GM18517 (cell line): Measurements from ENCODE around the gene RORC.
"Not testable (repeated sequence)": the region's sequence is repeated elsewhere in the genome, so short reads cannot be mapped to it uniquely, and the experiment has no call there.

Experiments
- ATAC-seq: cut with Tn5 transposase; IDR thresholded peaks from one replicate; pipeline ENCODE4 v1.9.1; 2021; ENCODE audit warnings: mild to moderate bottlenecking, moderate library complexity; ENCODE audit not compliant: unreplicated experiment

Gene RORC

GRCh38 chr1:151807131-151807530, 24.5 kb downstream of the RORC start:
- no peak for ATAC-seq

- no peak for ATAC-seq
Observed at GRCh38 chr1:151806170-151806569, 25.4 kb downstream of the RORC start.

GRCh38 chr1:151805066-151805820, 26.4 kb downstream of the RORC start, which contains the start of gene LINGO4:
Gene LINGO4 (minus strand): TSS chr1:151805419. CDS start chr1:151802704, 2,715 bp downstream.
- no peak for ATAC-seq

- ATAC-seq, result no peak
Observed at GRCh38 chr1:151803915-151804314, 27.7 kb downstream of the RORC start.

GRCh38 chr1:151803164-151803563, 28.4 kb downstream of the RORC start:
- no peak for ATAC-seq

GRCh38 chr1:151802372-151802771, 29.2 kb downstream of the RORC start:
- ATAC-seq, result no peak

- ATAC-seq, result no peak
Observed at GRCh38 chr1:151801846-151802245, 29.8 kb downstream of the RORC start.

- no peak for ATAC-seq
Observed at GRCh38 chr1:151801310-151801820, 30.2 kb downstream of the RORC start.

GRCh38 chr1:151800830-151801229, 30.8 kb downstream of the RORC start:
- ATAC-seq, result no peak

GRCh38 chr1:151799179-151800022, 32.2 kb downstream of the RORC start:
- no peak for ATAC-seq

- ATAC-seq, result no peak
Observed at GRCh38 chr1:151798571-151798970, 33.0 kb downstream of the RORC start.

GRCh38 chr1:151790940-151791651, 40.5 kb downstream of the RORC start:
- no peak for ATAC-seq

- ATAC-seq, result peak; percentile 97
Observed at GRCh38 chr1:151790071-151790939, 41.3 kb downstream of the RORC start, which contains the start of gene TDRKH. Gene TDRKH (minus strand): TSS chr1:151790500. CDS start chr1:151783022, 7,478 bp downstream.

- ATAC-seq, result no peak
Observed at GRCh38 chr1:151787689-151788088, 43.9 kb downstream of the RORC start.

- no peak for ATAC-seq
Observed at GRCh38 chr1:151783796-151784195, 47.8 kb downstream of the RORC start.

- no peak for ATAC-seq
Observed at GRCh38 chr1:151782741-151783140, 48.9 kb downstream of the RORC start.

- not testable (repeated sequence) for ATAC-seq
Observed at GRCh38 chr1:151782026-151782425, 49.6 kb downstream of the RORC start.

- ATAC-seq, result not testable (repeated sequence)
Observed at GRCh38 chr1:151780736-151781135, 50.9 kb downstream of the RORC start.

- no peak for ATAC-seq
Observed at GRCh38 chr1:151779852-151780251, 51.8 kb downstream of the RORC start.

GRCh38 chr1:151777317-151777716, 54.3 kb downstream of the RORC start:
- no peak for ATAC-seq
